Kidney epithelial cell (primary cell): ENCODE data around the gene GRM4. TPM values are rescaled to one million over a fixed set of nuclear protein-coding genes. Genes with fewer than 3 reads are reported as not detected.

Experiments used
- DNase-seq: peaks from one replicate; pipeline ENCODE4 v3.0.0-alpha.2; 2010; ENCODE audit warnings: low read depth
- H3K27me3 ChIP-seq: 2 replicates; pipeline ENCODE4 v1.6.0; 2011; ENCODE audit warnings: low read length; ENCODE audit not compliant: control insufficient read depth, insufficient read depth
- H3K36me3 ChIP-seq: 2 replicates; pipeline ENCODE4 v1.5.1; 2011; ENCODE audit warnings: low read length; ENCODE audit not compliant: control insufficient read depth, insufficient read depth
- H3K4me3 ChIP-seq: 2 replicates; pipeline ENCODE4 v1.5.1; 2011; ENCODE audit warnings: low read depth, mild to moderate bottlenecking, control low read depth, low read length
- total RNA-seq: library from RNA; depleted of rRNA; stranded (reverse); fragments of >200 nt; gene quantifications from 2 replicates; pipeline ENCODE4 v1.2.3, GENCODE V29; 2015
- TF ChIP-seq, protein P1 (sequence below): IDR thresholded peaks from 2 replicates; pipeline ENCODE4 v1.5.1; 2011; ENCODE audit warnings: mild to moderate bottlenecking, moderate library complexity, low read length, control low read depth, inconsistent platforms; ENCODE audit not compliant: insufficient read depth, poor library complexity, severe bottlenecking

Gene GRM4
- total RNA-seq, 1 donor from 2014 or later, result not detected

- TF ChIP-seq, protein P1, sequence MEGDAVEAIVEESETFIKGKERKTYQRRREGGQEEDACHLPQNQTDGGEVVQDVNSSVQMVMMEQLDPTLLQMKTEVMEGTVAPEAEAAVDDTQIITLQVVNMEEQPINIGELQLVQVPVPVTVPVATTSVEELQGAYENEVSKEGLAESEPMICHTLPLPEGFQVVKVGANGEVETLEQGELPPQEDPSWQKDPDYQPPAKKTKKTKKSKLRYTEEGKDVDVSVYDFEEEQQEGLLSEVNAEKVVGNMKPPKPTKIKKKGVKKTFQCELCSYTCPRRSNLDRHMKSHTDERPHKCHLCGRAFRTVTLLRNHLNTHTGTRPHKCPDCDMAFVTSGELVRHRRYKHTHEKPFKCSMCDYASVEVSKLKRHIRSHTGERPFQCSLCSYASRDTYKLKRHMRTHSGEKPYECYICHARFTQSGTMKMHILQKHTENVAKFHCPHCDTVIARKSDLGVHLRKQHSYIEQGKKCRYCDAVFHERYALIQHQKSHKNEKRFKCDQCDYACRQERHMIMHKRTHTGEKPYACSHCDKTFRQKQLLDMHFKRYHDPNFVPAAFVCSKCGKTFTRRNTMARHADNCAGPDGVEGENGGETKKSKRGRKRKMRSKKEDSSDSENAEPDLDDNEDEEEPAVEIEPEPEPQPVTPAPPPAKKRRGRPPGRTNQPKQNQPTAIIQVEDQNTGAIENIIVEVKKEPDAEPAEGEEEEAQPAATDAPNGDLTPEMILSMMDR, result no peak
- no peak for DNase-seq
- peaks cover 8% of the 10 kb centered on the region for H3K27me3 ChIP-seq
- H3K4me3 ChIP-seq, result no peak overlapping the region
- no peaks in the 10 kb centered on the region for H3K36me3 ChIP-seq
Observed at GRCh38 chr6:33994472-33995308, 151.2 kb downstream of the GRM4 start.

GRCh38 chr6:33993653-33994471 lies 152.0 kb downstream of the GRM4 start:
- Histone ChIP-seq H3K36me3 (no peaks in the 10 kb centered on the region), H3K4me3 (no peak overlapping the region), H3K27me3 (peaks cover 12% of the 10 kb centered on the region)
- no peak for DNase-seq
- TF ChIP-seq, protein P1, result no peak

GRCh38 chr6:33993091-33993490 lies 152.8 kb downstream of the GRM4 start:
- Histone ChIP-seq H3K27me3 (peaks cover 14% of the 10 kb centered on the region), H3K36me3 (no peaks in the 10 kb centered on the region), H3K4me3 (no peak overlapping the region)
- no peak for DNase-seq
- TF ChIP-seq, protein P1, result no peak

- H3K27me3 ChIP-seq, result peaks cover 14% of the 10 kb centered on the region
- TF ChIP-seq, protein P1, result no peak
- no peaks in the 10 kb centered on the region for H3K36me3 ChIP-seq
- no peak for DNase-seq
- H3K4me3 ChIP-seq, result no peak overlapping the region
Observed at GRCh38 chr6:33992191-33992590, 153.7 kb downstream of the GRM4 start.

DNA sequence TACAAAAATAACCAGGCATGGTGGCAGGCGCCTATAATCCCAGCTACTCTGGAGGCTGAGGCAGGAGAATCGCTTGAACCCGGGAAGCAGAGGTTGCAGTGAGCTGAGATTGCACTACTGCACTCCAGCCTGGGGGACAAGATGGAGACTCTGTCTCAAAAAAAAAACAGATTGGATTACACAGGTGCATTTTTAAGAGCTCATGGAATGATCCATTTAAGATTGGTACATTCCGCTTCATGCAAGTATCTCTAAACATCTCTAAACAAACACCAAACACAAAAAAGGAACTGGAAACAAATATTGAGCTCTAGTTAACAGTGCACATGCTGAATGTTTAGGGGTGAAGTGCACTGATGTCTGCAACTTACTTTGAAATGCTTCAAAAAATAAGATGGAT lies 154.3 kb downstream of the GRM4 start:
- Histone ChIP-seq H3K27me3 (peaks cover 14% of the 10 kb centered on the region), H3K36me3 (no peaks in the 10 kb centered on the region), H3K4me3 (no peak overlapping the region)
- DNase-seq, result no peak
- TF ChIP-seq, protein P1, result no peak
